Adrenal gland (tissue), 12 donors: ENCODE results near the gene MRPS12. TPM values are rescaled to one million over a fixed set of nuclear protein-coding genes. Genes with fewer than 3 reads are reported as not detected.
"Not testable (repeated sequence)": the region's sequence is repeated elsewhere in the genome, so short reads cannot be mapped to it uniquely, and the experiment has no call there.

Source experiments
- DNase-seq, 7 donors: peaks; one replicate each; pipeline ENCODE4 v3.0.0-alpha.2; 2019 to 2020
- H3K27ac ChIP-seq, 5 donors: fragments of 200-600 bp; sonication (generic) in 4 of 5; 1 replicate in 3 of 5; 2 replicates in 2 of 5; pipeline versions ENCODE4 v1.5.1 to v1.8.0; 2016 to 2020; ENCODE audit warnings: mild to moderate bottlenecking in 1 of 5
- H3K27me3 ChIP-seq: fragments of 200-600 bp; 2 replicates; pipeline ENCODE4 v1.8.0; 2021
- H3K36me3 ChIP-seq, 2 donors: fragments of 200-600 bp; replicated peaks in 1 of 2; 1 replicate in 1 of 2; 2 replicates in 1 of 2; pipeline versions ENCODE4 v1.5.1 to v1.8.0; 2018 to 2022
- H3K4me1 ChIP-seq, 2 donors: fragments of 200-600 bp; replicated peaks in 1 of 2; 1 replicate in 1 of 2; 2 replicates in 1 of 2; pipeline versions ENCODE4 v1.5.1 to v1.8.0; 2018 to 2021
- H3K4me3 ChIP-seq, 4 donors: fragments of 200-600 bp; sonication (generic) in 3 of 4; one replicate each; pipeline ENCODE4 v1.5.1; 2016 to 2018
- H3K9me3 ChIP-seq, 3 donors: fragments of 200-600 bp; sonication (generic) in 1 of 3; replicated peaks in 1 of 3; 1 replicate in 2 of 3; 2 replicates in 1 of 3; pipeline versions ENCODE4 v1.5.1 to v1.8.0; 2016 to 2021
- POLR2A ChIP-seq, 2 donors: fragments of 450-650 bp; IDR thresholded peaks; one replicate each; pipeline ENCODE4 v1.6.1; 2017; ENCODE audit warnings: antibody characterized with exemption in 2 of 2, mild to moderate bottlenecking in 2 of 2, moderate library complexity in 1 of 2
- WGBS, 4 donors: extraction: QIAGEN DNeasy Blood & Tissue Kit in 2 of 4; methylation state at CpG; one replicate each; pipeline versions ENCODE4 v1.1.5 to v1.1.7; 2013 to 2017; 5-methylcytosine and 5-hydroxymethylcytosine counted together
- intact Hi-C, 2 donors: fragments of 100-400 bp; cut with DNase I; formaldehyde crosslinking; loops; one replicate each; pipeline versions ENCODE4 v1.14.1 to v1.15.0; 2022 to 2023
- polyA plus RNA-seq, 3 donors: library from polyadenylated mRNA; stranded (reverse); fragments of 200-250 nt in 2 of 3; fragments of 350-450 nt in 1 of 3; fragmentation: Illumina TruSeq in 1 of 3; extraction: RNeasy Lipid Tissue Mini Kit (QIAGEN cat#74804) in 1 of 3; gene quantifications; one replicate each; pipeline ENCODE4 v1.2.3, GENCODE V29; 2013 to 2014
- total RNA-seq, 9 donors: library from RNA; depleted of rRNA in 4 of 9; stranded (reverse); fragments of >200 nt in 4 of 9; fragments of 120-200 nt in 1 of 9; fragmentation: NEBNext Ultra II Directional in 1 of 9; extraction: Animal tissue kit (Norgen Biotek cat#: 25700) in 1 of 9; gene quantifications; one replicate each; pipeline versions ENCODE4 v1.1.0 to v1.2.4, GENCODE V29; 2013 to 2023
- TF ChIP-seq, protein P1 (sequence below), 6 experiments: fragments of 450-650 bp in 4 of 6; fragments of 200-600 bp in 2 of 6; sonication (generic) in 1 of 6; IDR thresholded peaks; 1 replicate in 5 of 6; 2 replicates in 1 of 6; pipeline versions ENCODE4 v1.5.1 to v1.8.0; 2016 to 2021; ENCODE audit warnings: antibody characterized with exemption in 6 of 6, mild to moderate bottlenecking in 2 of 6, moderate library complexity in 1 of 6
- donor health status: healthy with polysubstance abuse.
- donor health status: Bipolar disorder and iron deficiency.
- donor health status: DM: yes; HTN: yes; CAD: no.
- donor health status: DM: no; HTN: no; CAD: no.
- donor health status: DM: no; HTN: no; CAD: no.
- donor health status: DM: yes; HTN: yes; CAD: no.

Gene MRPS12
- total and polyA plus RNA-seq, 12 donors: 14.6 to 64.4 (median 43.3) TPM

GRCh38 chr19:38932425-38933179 lies 1.9 kb downstream of the MRPS12 start:
- Histone ChIP-seq H3K9me3 (no peaks in the 10 kb centered on the region), H3K4me3 (no peak overlapping the region), H3K27ac (no peak overlapping the region), H3K4me1 (peaks cover 8 to 27% of the 10 kb centered on the region in 2 donors), H3K27me3 (no peaks in the 10 kb centered on the region), H3K36me3 (peaks cover 0 to 9% of the 10 kb centered on the region in 2 donors)
- intact Hi-C loops: no loop called here
- peak in 3 of 7 donors; percentile 30 to 42 (median 38) for DNase-seq
- TF ChIP-seq, protein P1, sequence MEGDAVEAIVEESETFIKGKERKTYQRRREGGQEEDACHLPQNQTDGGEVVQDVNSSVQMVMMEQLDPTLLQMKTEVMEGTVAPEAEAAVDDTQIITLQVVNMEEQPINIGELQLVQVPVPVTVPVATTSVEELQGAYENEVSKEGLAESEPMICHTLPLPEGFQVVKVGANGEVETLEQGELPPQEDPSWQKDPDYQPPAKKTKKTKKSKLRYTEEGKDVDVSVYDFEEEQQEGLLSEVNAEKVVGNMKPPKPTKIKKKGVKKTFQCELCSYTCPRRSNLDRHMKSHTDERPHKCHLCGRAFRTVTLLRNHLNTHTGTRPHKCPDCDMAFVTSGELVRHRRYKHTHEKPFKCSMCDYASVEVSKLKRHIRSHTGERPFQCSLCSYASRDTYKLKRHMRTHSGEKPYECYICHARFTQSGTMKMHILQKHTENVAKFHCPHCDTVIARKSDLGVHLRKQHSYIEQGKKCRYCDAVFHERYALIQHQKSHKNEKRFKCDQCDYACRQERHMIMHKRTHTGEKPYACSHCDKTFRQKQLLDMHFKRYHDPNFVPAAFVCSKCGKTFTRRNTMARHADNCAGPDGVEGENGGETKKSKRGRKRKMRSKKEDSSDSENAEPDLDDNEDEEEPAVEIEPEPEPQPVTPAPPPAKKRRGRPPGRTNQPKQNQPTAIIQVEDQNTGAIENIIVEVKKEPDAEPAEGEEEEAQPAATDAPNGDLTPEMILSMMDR (IDR thresholded peaks at IDR 0.05): peak in 3 of 6 experiments; percentile 14 to 31 (median 21)
- TF ChIP-seq POLR2A (IDR thresholded peaks at IDR 0.05): no peak
- 84 to 93% (median 90%) methylated on average over 4 to 29 of the region's 29 CpGs for WGBS, 4 donors

DNA sequence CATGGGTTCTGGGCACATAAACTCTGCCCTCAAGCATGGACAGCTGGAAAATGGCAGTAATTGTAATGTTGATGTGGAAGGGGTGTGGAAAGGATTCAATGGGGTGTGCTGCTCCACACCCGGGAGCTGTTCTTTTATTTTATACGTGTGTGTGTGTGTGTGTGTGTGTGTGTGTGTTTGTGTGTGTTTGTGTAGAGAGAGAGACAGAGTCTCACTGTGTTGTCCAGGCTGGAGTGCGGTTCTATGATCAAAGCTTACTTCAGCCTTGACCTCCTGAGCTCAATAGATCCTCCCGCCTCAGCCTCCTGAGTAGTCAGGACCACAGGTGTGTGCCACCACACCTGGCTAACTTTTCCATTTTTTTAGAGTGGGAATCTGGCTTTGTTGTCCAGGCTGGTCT lies 2.8 kb downstream of the MRPS12 start:
- intact Hi-C loops: no loop called here
- no peak overlapping the region for H3K4me3 ChIP-seq
- 62 to 85% (median 73%) methylated on average over 4 of the region's 4 CpGs for WGBS, 4 donors
- H3K27me3 ChIP-seq: no peaks in the 10 kb centered on the region
- peaks cover 8 to 27% of the 10 kb centered on the region in 2 donors for H3K4me1 ChIP-seq
- TF ChIP-seq, protein P1 (IDR thresholded peaks at IDR 0.05): no peak
- TF ChIP-seq POLR2A (IDR thresholded peaks at IDR 0.05): no peak
- no peak for DNase-seq
- H3K36me3 ChIP-seq: peaks cover 0 to 9% of the 10 kb centered on the region in 2 donors
- H3K27ac ChIP-seq: no peak overlapping the region
- no peaks in the 10 kb centered on the region for H3K9me3 ChIP-seq

DNA sequence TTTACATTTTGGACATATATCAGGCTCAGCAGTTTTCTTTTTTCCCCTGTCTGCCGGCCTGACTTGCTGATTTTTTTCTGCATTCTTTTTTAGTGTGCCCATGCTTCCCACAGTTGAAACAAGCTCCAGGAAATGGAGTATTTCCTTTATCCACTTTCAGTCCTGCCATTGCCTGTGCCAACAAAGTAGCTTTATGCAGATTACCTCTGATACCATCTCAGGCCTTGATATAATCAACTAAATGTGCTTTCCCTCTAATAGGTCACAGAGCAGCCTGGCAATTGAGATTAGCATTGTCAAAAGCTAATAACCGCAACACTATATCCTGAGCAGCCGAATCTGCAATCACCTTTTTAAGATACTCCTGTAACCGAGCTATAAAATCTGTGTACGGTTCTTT lies 9.2 kb downstream of the MRPS12 start:
- no peak overlapping the region for H3K4me3 ChIP-seq
- TF ChIP-seq POLR2A (IDR thresholded peaks at IDR 0.05): no peak
- TF ChIP-seq, protein P1 (IDR thresholded peaks at IDR 0.05): no peak
- H3K4me1 ChIP-seq: no peaks in the 10 kb centered on the region
- intact Hi-C loops: no loop called here
- no peak overlapping the region for H3K27ac ChIP-seq
- no peaks in the 10 kb centered on the region for H3K9me3 ChIP-seq
- DNase-seq: no peak
- H3K27me3 ChIP-seq: no peaks in the 10 kb centered on the region
- 47 to 49% (median 48%) methylated on average over 5 of the region's 5 CpGs for WGBS, 4 donors
- H3K36me3 ChIP-seq: peaks cover 0 to 5% of the 10 kb centered on the region in 2 donors

DNA sequence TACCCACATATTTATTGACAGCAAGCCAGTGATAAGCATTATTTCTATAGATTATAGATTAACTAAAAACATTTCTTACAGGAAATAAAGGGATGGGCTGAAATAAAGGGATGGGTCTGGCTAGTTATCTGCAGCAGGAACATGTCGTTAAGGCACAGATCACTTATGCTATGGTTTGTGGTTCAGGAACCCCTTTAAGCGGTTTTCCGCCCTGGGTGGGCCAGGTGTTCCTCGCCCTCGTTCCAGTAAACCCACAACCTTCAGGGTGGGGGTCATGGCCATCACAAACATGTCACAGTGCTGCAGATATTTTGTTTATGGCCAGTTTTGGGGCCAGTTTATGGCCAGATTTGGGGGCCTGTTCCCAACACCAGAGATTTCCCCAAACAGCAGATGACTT lies 10.7 kb downstream of the MRPS12 start:
- DNase-seq, H3K9me3 ChIP-seq, intact Hi-C loops: not testable (repeated sequence)

DNA sequence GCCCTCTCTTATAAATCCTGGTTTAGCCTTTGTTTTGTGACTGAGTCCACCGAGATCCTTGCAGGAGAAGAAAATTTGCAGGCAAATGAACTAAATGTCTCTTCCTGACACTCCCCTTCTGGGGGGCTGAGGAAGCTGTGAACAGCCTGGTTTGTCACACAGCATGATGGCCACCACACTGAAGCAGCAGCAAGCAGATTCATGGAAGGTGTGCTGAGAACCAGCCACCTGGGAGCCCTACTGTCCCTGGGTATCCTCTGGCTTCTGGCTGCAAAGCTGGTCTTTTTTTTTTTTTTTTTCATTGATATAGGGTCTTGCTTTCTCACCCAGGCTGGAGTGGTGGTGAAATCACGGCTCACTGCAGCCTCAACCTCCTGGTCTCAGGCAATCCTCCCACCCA lies 11.2 kb downstream of the MRPS12 start:
- TF ChIP-seq POLR2A (IDR thresholded peaks at IDR 0.05): no peak
- TF ChIP-seq, protein P1 (IDR thresholded peaks at IDR 0.05): no peak
- no peaks in the 10 kb centered on the region for H3K9me3 ChIP-seq
- no peak overlapping the region for H3K4me3 ChIP-seq
- H3K27ac ChIP-seq: no peak overlapping the region
- no peaks in the 10 kb centered on the region for H3K27me3 ChIP-seq
- DNase-seq: no peak
- 68 to 88% (median 83%) methylated on average over 2 of the region's 2 CpGs for WGBS, 4 donors
- H3K4me1 ChIP-seq: no peaks in the 10 kb centered on the region
- H3K36me3 ChIP-seq: peaks cover 0 to 5% of the 10 kb centered on the region in 2 donors
- intact Hi-C loops: no loop called here

More for the DNA sequence above, 10.7 kb downstream of the MRPS12 start:
- not testable (repeated sequence) for H3K27ac ChIP-seq, H3K4me1 ChIP-seq, H3K27me3 ChIP-seq, H3K4me3 ChIP-seq, H3K36me3 ChIP-seq
- WGBS, 4 donors: 72 to 90% (median 79%) methylated on average over 4 to 5 of the region's 5 CpGs
